ENCODE data around the gene ANKS1B.

DNA sequence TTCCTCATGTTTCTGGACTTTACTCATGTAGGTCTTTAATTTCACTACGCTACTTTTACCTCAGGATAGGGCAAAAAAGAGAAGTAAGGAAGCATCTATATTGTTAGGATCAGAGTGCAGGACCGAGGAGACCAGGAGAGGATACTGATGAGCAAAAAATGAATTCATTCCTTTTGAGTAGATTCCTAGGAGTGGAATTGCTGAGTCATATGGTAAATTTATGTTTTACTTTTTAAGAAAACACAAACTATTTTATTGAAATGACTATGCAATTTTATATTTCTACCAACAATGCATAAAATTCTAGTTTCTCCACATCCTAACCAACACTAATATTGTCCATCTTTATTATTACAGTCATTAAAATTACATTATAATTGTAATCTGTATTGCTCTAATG is 388.0 kb downstream of the ANKS1B start:
- TF ChIP-seq, protein P1, sequence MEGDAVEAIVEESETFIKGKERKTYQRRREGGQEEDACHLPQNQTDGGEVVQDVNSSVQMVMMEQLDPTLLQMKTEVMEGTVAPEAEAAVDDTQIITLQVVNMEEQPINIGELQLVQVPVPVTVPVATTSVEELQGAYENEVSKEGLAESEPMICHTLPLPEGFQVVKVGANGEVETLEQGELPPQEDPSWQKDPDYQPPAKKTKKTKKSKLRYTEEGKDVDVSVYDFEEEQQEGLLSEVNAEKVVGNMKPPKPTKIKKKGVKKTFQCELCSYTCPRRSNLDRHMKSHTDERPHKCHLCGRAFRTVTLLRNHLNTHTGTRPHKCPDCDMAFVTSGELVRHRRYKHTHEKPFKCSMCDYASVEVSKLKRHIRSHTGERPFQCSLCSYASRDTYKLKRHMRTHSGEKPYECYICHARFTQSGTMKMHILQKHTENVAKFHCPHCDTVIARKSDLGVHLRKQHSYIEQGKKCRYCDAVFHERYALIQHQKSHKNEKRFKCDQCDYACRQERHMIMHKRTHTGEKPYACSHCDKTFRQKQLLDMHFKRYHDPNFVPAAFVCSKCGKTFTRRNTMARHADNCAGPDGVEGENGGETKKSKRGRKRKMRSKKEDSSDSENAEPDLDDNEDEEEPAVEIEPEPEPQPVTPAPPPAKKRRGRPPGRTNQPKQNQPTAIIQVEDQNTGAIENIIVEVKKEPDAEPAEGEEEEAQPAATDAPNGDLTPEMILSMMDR (IDR thresholded peaks at IDR 0.05 in 2 of 3, conservative IDR thresholded peaks at IDR 0.05 in 1 of 3; ENCODE audit: borderline replicate concordance in 1 of 3, insufficient read depth in 1 of 3, low read depth in 2 of 3, low read length in 2 of 3) = no peak
- no peak for TF ChIP-seq EZH2 (IDR thresholded peaks at IDR 0.05)
- TF ChIP-seq, protein P2, sequence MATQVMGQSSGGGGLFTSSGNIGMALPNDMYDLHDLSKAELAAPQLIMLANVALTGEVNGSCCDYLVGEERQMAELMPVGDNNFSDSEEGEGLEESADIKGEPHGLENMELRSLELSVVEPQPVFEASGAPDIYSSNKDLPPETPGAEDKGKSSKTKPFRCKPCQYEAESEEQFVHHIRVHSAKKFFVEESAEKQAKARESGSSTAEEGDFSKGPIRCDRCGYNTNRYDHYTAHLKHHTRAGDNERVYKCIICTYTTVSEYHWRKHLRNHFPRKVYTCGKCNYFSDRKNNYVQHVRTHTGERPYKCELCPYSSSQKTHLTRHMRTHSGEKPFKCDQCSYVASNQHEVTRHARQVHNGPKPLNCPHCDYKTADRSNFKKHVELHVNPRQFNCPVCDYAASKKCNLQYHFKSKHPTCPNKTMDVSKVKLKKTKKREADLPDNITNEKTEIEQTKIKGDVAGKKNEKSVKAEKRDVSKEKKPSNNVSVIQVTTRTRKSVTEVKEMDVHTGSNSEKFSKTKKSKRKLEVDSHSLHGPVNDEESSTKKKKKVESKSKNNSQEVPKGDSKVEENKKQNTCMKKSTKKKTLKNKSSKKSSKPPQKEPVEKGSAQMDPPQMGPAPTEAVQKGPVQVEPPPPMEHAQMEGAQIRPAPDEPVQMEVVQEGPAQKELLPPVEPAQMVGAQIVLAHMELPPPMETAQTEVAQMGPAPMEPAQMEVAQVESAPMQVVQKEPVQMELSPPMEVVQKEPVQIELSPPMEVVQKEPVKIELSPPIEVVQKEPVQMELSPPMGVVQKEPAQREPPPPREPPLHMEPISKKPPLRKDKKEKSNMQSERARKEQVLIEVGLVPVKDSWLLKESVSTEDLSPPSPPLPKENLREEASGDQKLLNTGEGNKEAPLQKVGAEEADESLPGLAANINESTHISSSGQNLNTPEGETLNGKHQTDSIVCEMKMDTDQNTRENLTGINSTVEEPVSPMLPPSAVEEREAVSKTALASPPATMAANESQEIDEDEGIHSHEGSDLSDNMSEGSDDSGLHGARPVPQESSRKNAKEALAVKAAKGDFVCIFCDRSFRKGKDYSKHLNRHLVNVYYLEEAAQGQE (IDR thresholded peaks at IDR 0.05; ENCODE audit: low read depth) = no peak
- TF ChIP-seq POLR2A (IDR thresholded peaks at IDR 0.05; ENCODE audit: borderline replicate concordance, extremely low read depth, insufficient read depth, insufficient read length) = no peak
- no peak for TF ChIP-seq POLR2AphosphoS5 (IDR thresholded peaks at IDR 0.05; ENCODE audit: low read depth, low read length)
- TF ChIP-seq, protein P3, sequence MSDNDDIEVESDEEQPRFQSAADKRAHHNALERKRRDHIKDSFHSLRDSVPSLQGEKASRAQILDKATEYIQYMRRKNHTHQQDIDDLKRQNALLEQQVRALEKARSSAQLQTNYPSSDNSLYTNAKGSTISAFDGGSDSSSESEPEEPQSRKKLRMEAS (IDR thresholded peaks at IDR 0.05) = no peak
- TF ChIP-seq RAD21 (IDR thresholded peaks at IDR 0.05; ENCODE audit: low read depth) = no peak
- TF ChIP-seq EZH2phosphoT487 (IDR thresholded peaks at IDR 0.05; ENCODE audit: borderline replicate concordance) = no peak
- TF ChIP-seq SP1 (IDR thresholded peaks at IDR 0.05; ENCODE audit: low read depth) = no peak

Data from HCT116 (cell line).